Measurements from ENCODE around the gene CNTN4. TPM values are rescaled to one million over a fixed set of nuclear protein-coding genes. Genes with fewer than 3 reads are reported as not detected.

The CNTN4 gene
- total RNA-seq, 1 experiment from 2014 or later, result 5.7 TPM

- H3K4me3 ChIP-seq (ENCODE audit: low read depth, low read length, poor library complexity, severe bottlenecking), result no peak overlapping the region
- DNase-seq (ENCODE audit: low spot score), result no peak
- no peaks in the 10 kb centered on the region for H3K9me3 ChIP-seq (ENCODE audit: low read depth, low read length, poor library complexity, severe bottlenecking)
- no peak for TF ChIP-seq CTCF (conservative IDR thresholded peaks at IDR 0.05; ENCODE audit: low read depth, low read length)
- TF ChIP-seq EZH2 (IDR thresholded peaks at IDR 0.05; ENCODE audit: borderline replicate concordance, low read depth, low read length, poor library complexity, severe bottlenecking), result no peak
- no peaks in the 10 kb centered on the region for H3K4me1 ChIP-seq (ENCODE audit: insufficient read depth, low read length, poor library complexity, severe bottlenecking)
- BruUV-seq (replicated peaks), result no TSS peak
- no peak overlapping the region for H3K27ac ChIP-seq (ENCODE audit: low read depth, low read length, poor library complexity, severe bottlenecking)
- CTCF ChIA-PET, result no interaction called here
- intact Hi-C loops (cut with micrococcal nuclease; ENCODE audit: unreplicated experiment), result no loop called here
- H3K27me3 ChIP-seq (replicated peaks; ENCODE audit: insufficient read depth, low read depth, low read length, poor library complexity), result no peaks in the 10 kb centered on the region
- POLR2A ChIA-PET (ENCODE audit: low non-redundant PET), result no interaction called here
- no peaks in the 10 kb centered on the region for H3K36me3 ChIP-seq (ENCODE audit: insufficient read depth, low read length, poor library complexity, severe bottlenecking)
Observed at GRCh38 chr3:2589336-2589969, 490.8 kb downstream of the CNTN4 start.

GRCh38 chr3:2595486-2595885 is 496.8 kb downstream of the CNTN4 start:
- Histone ChIP-seq H3K27me3 (replicated peaks; ENCODE audit: insufficient read depth, low read depth, low read length, poor library complexity) (no peaks in the 10 kb centered on the region), H3K9me3 (ENCODE audit: low read depth, low read length, poor library complexity, severe bottlenecking) (no peaks in the 10 kb centered on the region), H3K4me1 (ENCODE audit: insufficient read depth, low read length, poor library complexity, severe bottlenecking) (no peaks in the 10 kb centered on the region), H3K36me3 (ENCODE audit: insufficient read depth, low read length, poor library complexity, severe bottlenecking) (no peaks in the 10 kb centered on the region), H3K27ac (ENCODE audit: low read depth, low read length, poor library complexity, severe bottlenecking) (no peak overlapping the region), H3K4me3 (ENCODE audit: low read depth, low read length, poor library complexity, severe bottlenecking) (no peak overlapping the region)
- no TSS peak for BruUV-seq (replicated peaks)
- no peak for DNase-seq (ENCODE audit: low spot score)
- CTCF ChIA-PET, result no interaction called here
- no peak for TF ChIP-seq CTCF (conservative IDR thresholded peaks at IDR 0.05; ENCODE audit: low read depth, low read length)
- TF ChIP-seq EZH2 (IDR thresholded peaks at IDR 0.05; ENCODE audit: borderline replicate concordance, low read depth, low read length, poor library complexity, severe bottlenecking), result no peak
- POLR2A ChIA-PET (ENCODE audit: low non-redundant PET), result no interaction called here
- intact Hi-C loops (cut with micrococcal nuclease; ENCODE audit: unreplicated experiment), result no loop called here

GRCh38 chr3:2597615-2598014 is 498.9 kb downstream of the CNTN4 start:
- CTCF ChIA-PET, result no interaction called here
- Histone ChIP-seq H3K4me1 (ENCODE audit: insufficient read depth, low read length, poor library complexity, severe bottlenecking) (no peaks in the 10 kb centered on the region), H3K4me3 (ENCODE audit: low read depth, low read length, poor library complexity, severe bottlenecking) (no peak overlapping the region), H3K27ac (ENCODE audit: low read depth, low read length, poor library complexity, severe bottlenecking) (no peak overlapping the region), H3K9me3 (ENCODE audit: low read depth, low read length, poor library complexity, severe bottlenecking) (no peaks in the 10 kb centered on the region), H3K27me3 (replicated peaks; ENCODE audit: insufficient read depth, low read depth, low read length, poor library complexity) (no peaks in the 10 kb centered on the region), H3K36me3 (ENCODE audit: insufficient read depth, low read length, poor library complexity, severe bottlenecking) (no peaks in the 10 kb centered on the region)
- POLR2A ChIA-PET (ENCODE audit: low non-redundant PET), result no interaction called here
- TF ChIP-seq EZH2 (IDR thresholded peaks at IDR 0.05; ENCODE audit: borderline replicate concordance, low read depth, low read length, poor library complexity, severe bottlenecking) (no peak), CTCF (conservative IDR thresholded peaks at IDR 0.05; ENCODE audit: low read depth, low read length) (no peak)
- BruUV-seq (replicated peaks), result no TSS peak
- DNase-seq (ENCODE audit: low spot score), result no peak
- intact Hi-C loops (cut with micrococcal nuclease; ENCODE audit: unreplicated experiment), result no loop called here

Data from A673 (cell line).